WTC11 (cell line): ENCODE measurements around the gene EBF3. TPM values are rescaled to one million over a fixed set of nuclear protein-coding genes. Genes with fewer than 3 reads are reported as not detected.

Source experiments
- ATAC-seq: fragments of 200-7000 bp; cut with Tn5 transposase; 2 replicates; pipeline ENCODE4 v1.10.0; 2021; ENCODE audit warnings: mild to moderate bottlenecking, moderate library complexity
- CTCF ChIA-PET: fragments of 300-600 bp; sonication (Branson Sonifier 250); formaldehyde crosslinking; loops from one replicate; lab custom pipeline; 2021; ENCODE audit warnings: antibody characterized with exemption; lab: Charles Lee
- POLR2A ChIA-PET: fragments of 350-600 bp; sonication (Branson Sonifier 250); formaldehyde crosslinking; loops from one replicate; lab custom pipeline; 2021; ENCODE audit warnings: antibody characterized with exemption; lab: Charles Lee
- DNase-seq: peaks from one replicate; pipeline ENCODE4 v3.0.0; 2021; ENCODE audit warnings: low spot score
- H3K27ac Mint-ChIP-seq: 2 replicates; pipeline ENCODE4 v1.8.0; 2021; ENCODE audit warnings: mixed read lengths
- H3K27me3 Mint-ChIP-seq: 2 replicates; pipeline ENCODE4 v1.8.0; 2021; ENCODE audit warnings: low read depth, mild to moderate bottlenecking, moderate library complexity, mixed read lengths
- H3K36me3 Mint-ChIP-seq: 2 replicates; pipeline ENCODE4 v1.8.0; 2021; ENCODE audit warnings: mixed read lengths
- H3K4me1 Mint-ChIP-seq: 2 replicates; pipeline ENCODE4 v1.8.0; 2022; ENCODE audit warnings: mixed read lengths
- H3K4me3 Mint-ChIP-seq: 2 replicates; pipeline ENCODE4 v1.8.0; 2021; ENCODE audit warnings: mild to moderate bottlenecking, moderate library complexity, mixed read lengths
- H3K9me3 Mint-ChIP-seq: 2 replicates; pipeline ENCODE4 v1.8.0; 2021; ENCODE audit warnings: mixed read lengths
- ATF6 ChIP-seq: sonication (generic); formaldehyde crosslinking; IDR thresholded peaks from 2 replicates; pipeline ENCODE4 v1.8.1; 2023; ENCODE audit warnings: mild to moderate bottlenecking, missing genetic modification reagents
- CREB1 ChIP-seq: sonication (generic); formaldehyde crosslinking; IDR thresholded peaks from 2 replicates; pipeline ENCODE4 v1.8.0; 2023; ENCODE audit warnings: mild to moderate bottlenecking, missing genetic modification reagents
- EMX1 ChIP-seq: fragments of 250-450 bp; sonication (Bioruptor Pico); IDR thresholded peaks from 2 replicates; pipeline ENCODE4 v1.8.0; 2021; ENCODE audit warnings: mild to moderate bottlenecking
- FOXK1 ChIP-seq: sonication (generic); formaldehyde crosslinking; IDR thresholded peaks from 2 replicates; pipeline ENCODE4 v1.8.0; 2022; ENCODE audit warnings: mild to moderate bottlenecking, moderate library complexity, missing genetic modification reagents
- GRHL2 ChIP-seq: fragments of 250-450 bp; sonication (Bioruptor Pico); IDR thresholded peaks from 2 replicates; pipeline ENCODE4 v1.8.0; 2022; ENCODE audit warnings: mild to moderate bottlenecking, moderate library complexity; ENCODE audit not compliant: insufficient replicate concordance, severe bottlenecking
- KAT7 ChIP-seq: sonication (generic); formaldehyde crosslinking; IDR thresholded peaks from 2 replicates; pipeline ENCODE4 v1.8.1; 2023; ENCODE audit warnings: missing genetic modification reagents, mild to moderate bottlenecking, borderline replicate concordance
- MYBL2 ChIP-seq: sonication (generic); formaldehyde crosslinking; IDR thresholded peaks from 2 replicates; pipeline ENCODE4 v1.8.1; 2023; ENCODE audit warnings: mild to moderate bottlenecking, moderate library complexity, missing genetic modification reagents
- NFATC4 ChIP-seq: fragments of 250-450 bp; sonication (Bioruptor Pico); IDR thresholded peaks from 2 replicates; pipeline ENCODE4 v1.9.0; 2021; ENCODE audit warnings: mild to moderate bottlenecking
- NR3C1 ChIP-seq: sonication (generic); formaldehyde crosslinking; conservative IDR thresholded peaks from 2 replicates; pipeline ENCODE4 v1.8.1; 2023; ENCODE audit warnings: low read depth, mild to moderate bottlenecking, missing genetic modification reagents
- STAT6 ChIP-seq: sonication (generic); formaldehyde crosslinking; conservative IDR thresholded peaks from 2 replicates; pipeline ENCODE4 v1.8.1; 2023; ENCODE audit warnings: mild to moderate bottlenecking, low read depth, missing genetic modification reagents, moderate library complexity
- ZNF121 ChIP-seq: sonication (generic); formaldehyde crosslinking; IDR thresholded peaks from 2 replicates; pipeline ENCODE4 v1.8.0; 2023; ENCODE audit warnings: missing genetic modification reagents
- ZNF317 ChIP-seq: sonication (generic); formaldehyde crosslinking; IDR thresholded peaks from 2 replicates; pipeline ENCODE4 v1.8.1; 2023; ENCODE audit warnings: low read depth, mild to moderate bottlenecking, moderate library complexity, missing genetic modification reagents, borderline replicate concordance
- total RNA-seq: library from RNA; stranded (reverse); gene quantifications from 3 replicates; pipeline ENCODE4 v1.2.3, GENCODE V29; 2021
- TF ChIP-seq, protein P1 (sequence below): sonication (generic); formaldehyde crosslinking; IDR thresholded peaks from 2 replicates; pipeline ENCODE4 v1.8.0; 2023; ENCODE audit warnings: missing genetic modification reagents, mild to moderate bottlenecking, borderline replicate concordance
- TF ChIP-seq, protein P2 (sequence below): fragments of 250-450 bp; sonication (Bioruptor Pico); IDR thresholded peaks from 2 replicates; pipeline ENCODE4 v1.9.0; 2021; ENCODE audit warnings: mild to moderate bottlenecking

Gene EBF3
- total RNA-seq, 1 experiment from 2014 or later = 1.2 TPM

DNA sequence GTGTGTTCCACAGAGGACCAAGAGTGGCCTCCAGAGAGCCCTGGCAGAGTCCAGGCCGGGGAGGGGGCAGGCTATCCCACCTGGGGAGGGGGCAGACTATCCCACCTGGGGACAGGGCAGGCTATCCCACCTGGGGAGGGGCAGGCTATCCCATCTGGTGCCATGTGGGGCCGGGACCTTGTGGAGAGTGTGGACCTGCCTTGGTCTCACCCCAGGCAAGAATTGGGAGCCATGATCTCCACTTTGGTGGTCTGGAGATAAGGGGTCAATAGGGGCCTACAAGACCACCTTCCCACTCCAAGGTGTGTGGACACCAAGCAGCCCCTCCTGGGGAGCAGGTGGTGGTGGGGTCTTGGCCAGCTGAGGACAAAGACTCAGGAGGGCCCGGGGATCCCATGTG lies 138.2 kb downstream of the EBF3 start (continued):
- no peak for TF ChIP-seq STAT6
- TF ChIP-seq NR3C1 = no peak
- no peak for TF ChIP-seq FOXK1 (CRISPR knock-in tag)
- TF ChIP-seq, protein P1, sequence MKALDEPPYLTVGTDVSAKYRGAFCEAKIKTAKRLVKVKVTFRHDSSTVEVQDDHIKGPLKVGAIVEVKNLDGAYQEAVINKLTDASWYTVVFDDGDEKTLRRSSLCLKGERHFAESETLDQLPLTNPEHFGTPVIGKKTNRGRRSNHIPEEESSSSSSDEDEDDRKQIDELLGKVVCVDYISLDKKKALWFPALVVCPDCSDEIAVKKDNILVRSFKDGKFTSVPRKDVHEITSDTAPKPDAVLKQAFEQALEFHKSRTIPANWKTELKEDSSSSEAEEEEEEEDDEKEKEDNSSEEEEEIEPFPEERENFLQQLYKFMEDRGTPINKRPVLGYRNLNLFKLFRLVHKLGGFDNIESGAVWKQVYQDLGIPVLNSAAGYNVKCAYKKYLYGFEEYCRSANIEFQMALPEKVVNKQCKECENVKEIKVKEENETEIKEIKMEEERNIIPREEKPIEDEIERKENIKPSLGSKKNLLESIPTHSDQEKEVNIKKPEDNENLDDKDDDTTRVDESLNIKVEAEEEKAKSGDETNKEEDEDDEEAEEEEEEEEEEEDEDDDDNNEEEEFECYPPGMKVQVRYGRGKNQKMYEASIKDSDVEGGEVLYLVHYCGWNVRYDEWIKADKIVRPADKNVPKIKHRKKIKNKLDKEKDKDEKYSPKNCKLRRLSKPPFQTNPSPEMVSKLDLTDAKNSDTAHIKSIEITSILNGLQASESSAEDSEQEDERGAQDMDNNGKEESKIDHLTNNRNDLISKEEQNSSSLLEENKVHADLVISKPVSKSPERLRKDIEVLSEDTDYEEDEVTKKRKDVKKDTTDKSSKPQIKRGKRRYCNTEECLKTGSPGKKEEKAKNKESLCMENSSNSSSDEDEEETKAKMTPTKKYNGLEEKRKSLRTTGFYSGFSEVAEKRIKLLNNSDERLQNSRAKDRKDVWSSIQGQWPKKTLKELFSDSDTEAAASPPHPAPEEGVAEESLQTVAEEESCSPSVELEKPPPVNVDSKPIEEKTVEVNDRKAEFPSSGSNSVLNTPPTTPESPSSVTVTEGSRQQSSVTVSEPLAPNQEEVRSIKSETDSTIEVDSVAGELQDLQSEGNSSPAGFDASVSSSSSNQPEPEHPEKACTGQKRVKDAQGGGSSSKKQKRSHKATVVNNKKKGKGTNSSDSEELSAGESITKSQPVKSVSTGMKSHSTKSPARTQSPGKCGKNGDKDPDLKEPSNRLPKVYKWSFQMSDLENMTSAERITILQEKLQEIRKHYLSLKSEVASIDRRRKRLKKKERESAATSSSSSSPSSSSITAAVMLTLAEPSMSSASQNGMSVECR (CRISPR knock-in tag) = no peak
- no peak for TF ChIP-seq MYBL2

- DNase-seq (no peak), ATAC-seq (no peak)
- Mint-ChIP-seq H3K27me3 (no peaks in the 10 kb centered on the region), H3K9me3 (peaks cover 2% of the 10 kb centered on the region), H3K4me1 (no peaks in the 10 kb centered on the region), H3K4me3 (no peak overlapping the region), H3K27ac (no peak overlapping the region), H3K36me3 (no peaks in the 10 kb centered on the region)
- ChIA-PET POLR2A (no interaction called here), CTCF (interaction anchor here (1.0 kb wide), 1 partner anchor 64 kb away, joined by 3 read pairs; no protein-coding TSS in a partner anchor)
- TF ChIP-seq ZNF121 (CRISPR knock-in tag) (no peak), ZNF317 (CRISPR knock-in tag) (no peak), EMX1 (CRISPR knock-in tag) (no peak), KAT7 (CRISPR knock-in tag) (no peak)
- TF ChIP-seq, protein P2, sequence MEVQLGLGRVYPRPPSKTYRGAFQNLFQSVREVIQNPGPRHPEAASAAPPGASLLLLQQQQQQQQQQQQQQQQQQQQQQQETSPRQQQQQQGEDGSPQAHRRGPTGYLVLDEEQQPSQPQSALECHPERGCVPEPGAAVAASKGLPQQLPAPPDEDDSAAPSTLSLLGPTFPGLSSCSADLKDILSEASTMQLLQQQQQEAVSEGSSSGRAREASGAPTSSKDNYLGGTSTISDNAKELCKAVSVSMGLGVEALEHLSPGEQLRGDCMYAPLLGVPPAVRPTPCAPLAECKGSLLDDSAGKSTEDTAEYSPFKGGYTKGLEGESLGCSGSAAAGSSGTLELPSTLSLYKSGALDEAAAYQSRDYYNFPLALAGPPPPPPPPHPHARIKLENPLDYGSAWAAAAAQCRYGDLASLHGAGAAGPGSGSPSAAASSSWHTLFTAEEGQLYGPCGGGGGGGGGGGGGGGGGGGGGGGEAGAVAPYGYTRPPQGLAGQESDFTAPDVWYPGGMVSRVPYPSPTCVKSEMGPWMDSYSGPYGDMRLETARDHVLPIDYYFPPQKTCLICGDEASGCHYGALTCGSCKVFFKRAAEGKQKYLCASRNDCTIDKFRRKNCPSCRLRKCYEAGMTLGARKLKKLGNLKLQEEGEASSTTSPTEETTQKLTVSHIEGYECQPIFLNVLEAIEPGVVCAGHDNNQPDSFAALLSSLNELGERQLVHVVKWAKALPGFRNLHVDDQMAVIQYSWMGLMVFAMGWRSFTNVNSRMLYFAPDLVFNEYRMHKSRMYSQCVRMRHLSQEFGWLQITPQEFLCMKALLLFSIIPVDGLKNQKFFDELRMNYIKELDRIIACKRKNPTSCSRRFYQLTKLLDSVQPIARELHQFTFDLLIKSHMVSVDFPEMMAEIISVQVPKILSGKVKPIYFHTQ = no peak
Observed at GRCh38 chr10:129825221-129825620, 138.9 kb downstream of the EBF3 start.

DNA sequence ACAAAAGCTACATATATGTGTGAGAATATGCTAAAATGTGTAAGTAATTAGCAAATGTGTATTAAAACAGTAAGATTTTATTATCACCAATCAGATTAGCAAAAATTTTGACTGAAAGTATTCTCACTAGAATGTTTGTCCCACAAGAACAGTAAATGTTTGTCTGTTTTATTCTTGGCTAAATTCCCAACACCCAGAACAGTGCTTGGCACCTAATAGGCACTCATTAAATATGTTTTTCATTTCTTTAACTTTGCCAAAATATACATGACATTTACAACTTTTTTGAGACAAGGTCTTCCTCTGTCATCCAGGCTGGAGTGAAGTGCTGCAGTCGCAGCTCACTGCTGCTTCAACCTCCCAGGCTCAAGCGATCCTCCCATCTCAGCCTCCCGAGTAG lies 143.6 kb downstream of the EBF3 start:
- DNase-seq = no peak
- TF ChIP-seq GRHL2 (no peak), CREB1 (no peak), ATF6 (CRISPR knock-in tag) (no peak), NFATC4 (CRISPR knock-in tag) (no peak)
- Mint-ChIP-seq H3K27ac (no peak overlapping the region), H3K9me3 (peaks cover 30% of the 10 kb centered on the region), H3K36me3 (peaks cover 19% of the 10 kb centered on the region), H3K4me3 (no peak overlapping the region), H3K27me3 (no peaks in the 10 kb centered on the region), H3K4me1 (no peaks in the 10 kb centered on the region)
- ChIA-PET CTCF (no interaction called here), POLR2A (no interaction called here)
- ATAC-seq = no peak
